Vagina (tissue), 2 donors: Measurements from ENCODE around the gene TLE5. TPM values are rescaled to one million over a fixed set of nuclear protein-coding genes. Genes with fewer than 3 reads are reported as not detected.

Experiments used
- DNase-seq, 2 donors: peaks; one replicate each; pipeline ENCODE4 v3.0.0-alpha.2; 2017; ENCODE audit errors: extremely low spot score in 2 of 2
- H3K27ac ChIP-seq: fragments of 200-600 bp; sonication (generic); one replicate; pipeline ENCODE4 v1.5.1; 2019
- H3K27me3 ChIP-seq: fragments of 200-600 bp; sonication (generic); one replicate; pipeline ENCODE4 v1.5.1; 2019
- H3K36me3 ChIP-seq, 2 donors: fragments of 200-600 bp; sonication (generic); one replicate each; pipeline ENCODE4 v1.5.1; 2017 to 2019
- H3K4me1 ChIP-seq: fragments of 200-600 bp; sonication (generic); one replicate; pipeline ENCODE4 v1.5.1; 2019
- H3K4me3 ChIP-seq, 2 donors: fragments of 200-600 bp; sonication (generic); 1 replicate in 1 of 2; 2 replicates in 1 of 2; pipeline ENCODE4 v1.5.1; 2016 to 2019
- H3K9me3 ChIP-seq: fragments of 200-600 bp; sonication (generic); one replicate; pipeline ENCODE4 v1.5.1; 2019
- POLR2A ChIP-seq, 2 donors: fragments of 450-650 bp; IDR thresholded peaks; one replicate each; pipeline ENCODE4 v1.6.1; 2017; ENCODE audit warnings: antibody characterized with exemption in 2 of 2, mild to moderate bottlenecking in 2 of 2, moderate library complexity in 2 of 2
- POLR2AphosphoS5 ChIP-seq, 2 donors: sonication (generic); formaldehyde crosslinking; IDR thresholded peaks; one replicate each; pipeline ENCODE4 v1.9.0; 2017; ENCODE audit warnings: antibody characterized with exemption in 2 of 2, mild to moderate bottlenecking in 2 of 2, low read depth in 1 of 2; ENCODE audit not compliant: insufficient read depth in 1 of 2
- intact Hi-C: fragments of 100-400 bp; cut with DNase I; formaldehyde crosslinking; loops from one replicate; pipeline ENCODE4 v1.15.1; 2023
- total RNA-seq: library from RNA; depleted of rRNA; stranded (reverse); fragments of >200 nt; gene quantifications from one replicate; pipeline ENCODE4 v1.2.3, GENCODE V29; 2016
- TF ChIP-seq, protein P1 (sequence below), 3 experiments: fragments of 450-650 bp in 2 of 3; fragments of 200-600 bp in 1 of 3; sonication (generic) in 1 of 3; IDR thresholded peaks; one replicate each; pipeline ENCODE4 v1.5.1; 2017 to 2019; ENCODE audit warnings: antibody characterized with exemption in 3 of 3, mild to moderate bottlenecking in 2 of 3, moderate library complexity in 2 of 3

The TLE5 gene
- total RNA-seq, 1 donor from 2014 or later = 451 TPM

DNA sequence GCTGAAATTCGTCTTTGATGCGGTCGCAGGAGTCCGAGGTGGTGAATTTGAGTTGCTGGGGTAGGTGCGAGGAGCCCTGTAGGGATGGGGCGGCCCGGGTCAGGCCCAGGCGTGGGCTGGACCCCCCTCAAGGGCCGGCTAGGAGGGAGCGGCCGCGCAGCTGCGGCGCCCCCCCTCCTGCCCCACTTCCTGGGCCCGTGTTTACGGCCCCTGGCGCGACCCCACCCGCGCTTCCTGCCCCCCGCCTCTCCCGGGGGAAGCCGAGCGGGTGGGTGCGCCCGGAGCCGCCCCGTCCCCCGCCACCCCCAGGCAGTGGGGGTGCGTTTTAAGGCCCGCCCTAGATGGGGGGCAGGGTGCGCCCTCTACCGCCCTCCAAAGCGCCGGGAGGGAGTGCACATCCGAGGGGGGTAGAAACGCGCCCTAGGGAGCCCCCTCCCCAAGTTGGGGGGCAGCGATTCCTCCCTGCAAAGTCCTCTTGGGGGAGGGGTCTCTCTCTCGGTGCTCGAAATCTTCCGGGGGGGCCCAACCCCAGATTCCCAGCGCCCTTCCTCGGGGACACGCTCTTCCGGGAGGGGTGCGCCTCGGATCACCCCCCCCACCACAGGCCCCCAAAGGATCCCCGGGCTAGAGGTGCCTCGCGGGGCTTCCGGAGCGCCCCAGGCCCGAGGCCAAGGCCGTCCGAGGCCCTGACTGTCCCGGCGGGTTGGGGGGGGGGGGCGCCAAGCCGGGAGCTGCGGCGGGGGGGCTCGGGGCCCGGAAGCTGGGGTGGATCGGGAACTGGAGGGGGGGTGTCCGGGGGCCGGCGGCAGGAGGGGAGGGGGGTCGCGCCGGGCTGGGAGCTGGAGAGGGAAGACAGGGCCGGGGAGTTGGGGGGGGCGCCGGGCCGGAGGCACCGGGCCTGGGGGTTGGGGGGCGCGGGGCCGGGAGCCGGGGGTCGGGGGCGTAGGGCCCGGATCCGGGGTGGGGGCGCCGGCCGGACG, 823 bp downstream of the TLE5 start:
- TF ChIP-seq POLR2AphosphoS5 (IDR thresholded peaks at IDR 0.05; ENCODE audit: insufficient read depth in 1 of 2, low read depth in 1 of 2) (peak in 1 of 2 donors; percentile 84), POLR2A (IDR thresholded peaks at IDR 0.05) (no peak)
- TF ChIP-seq, protein P1, sequence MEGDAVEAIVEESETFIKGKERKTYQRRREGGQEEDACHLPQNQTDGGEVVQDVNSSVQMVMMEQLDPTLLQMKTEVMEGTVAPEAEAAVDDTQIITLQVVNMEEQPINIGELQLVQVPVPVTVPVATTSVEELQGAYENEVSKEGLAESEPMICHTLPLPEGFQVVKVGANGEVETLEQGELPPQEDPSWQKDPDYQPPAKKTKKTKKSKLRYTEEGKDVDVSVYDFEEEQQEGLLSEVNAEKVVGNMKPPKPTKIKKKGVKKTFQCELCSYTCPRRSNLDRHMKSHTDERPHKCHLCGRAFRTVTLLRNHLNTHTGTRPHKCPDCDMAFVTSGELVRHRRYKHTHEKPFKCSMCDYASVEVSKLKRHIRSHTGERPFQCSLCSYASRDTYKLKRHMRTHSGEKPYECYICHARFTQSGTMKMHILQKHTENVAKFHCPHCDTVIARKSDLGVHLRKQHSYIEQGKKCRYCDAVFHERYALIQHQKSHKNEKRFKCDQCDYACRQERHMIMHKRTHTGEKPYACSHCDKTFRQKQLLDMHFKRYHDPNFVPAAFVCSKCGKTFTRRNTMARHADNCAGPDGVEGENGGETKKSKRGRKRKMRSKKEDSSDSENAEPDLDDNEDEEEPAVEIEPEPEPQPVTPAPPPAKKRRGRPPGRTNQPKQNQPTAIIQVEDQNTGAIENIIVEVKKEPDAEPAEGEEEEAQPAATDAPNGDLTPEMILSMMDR (IDR thresholded peaks at IDR 0.05) = peak in 1 of 3 experiments; percentile 46
- Histone ChIP-seq H3K9me3 (no peaks in the 10 kb centered on the region), H3K4me3 (peak overlapping the region; percentile 68 to 71), H3K27ac (peak overlapping the region; percentile 92), H3K27me3 (no peaks in the 10 kb centered on the region), H3K36me3 (peaks cover 0 to 23% of the 10 kb centered on the region in 2 donors), H3K4me1 (peaks cover 55% of the 10 kb centered on the region)
- intact Hi-C loops = no loop called here
- no peak for DNase-seq

GRCh38 chr19:3060857-3061181, 1.5 kb downstream of the TLE5 start:
- no peak for DNase-seq
- Histone ChIP-seq H3K4me1 (peaks cover 61% of the 10 kb centered on the region), H3K36me3 (peaks cover 0 to 30% of the 10 kb centered on the region in 2 donors), H3K9me3 (no peaks in the 10 kb centered on the region), H3K27ac (peak overlapping the region; percentile 92), H3K4me3 (peak overlapping the region; percentile 68 to 71), H3K27me3 (no peaks in the 10 kb centered on the region)
- intact Hi-C loops = no loop called here
- TF ChIP-seq POLR2AphosphoS5 (IDR thresholded peaks at IDR 0.05; ENCODE audit: insufficient read depth in 1 of 2, low read depth in 1 of 2) = no peak
- TF ChIP-seq, protein P1 (IDR thresholded peaks at IDR 0.05) = no peak

- H3K4me3 ChIP-seq = no peak overlapping the region
- TF ChIP-seq, protein P1 (IDR thresholded peaks at IDR 0.05) = no peak
- TF ChIP-seq POLR2A (IDR thresholded peaks at IDR 0.05) (no peak), POLR2AphosphoS5 (IDR thresholded peaks at IDR 0.05; ENCODE audit: insufficient read depth in 1 of 2, low read depth in 1 of 2) (no peak)
- H3K27ac ChIP-seq = peak overlapping the region; percentile 92
- H3K9me3 ChIP-seq = no peaks in the 10 kb centered on the region
- no peak for DNase-seq
- no peaks in the 10 kb centered on the region for H3K27me3 ChIP-seq
- peaks cover 73% of the 10 kb centered on the region for H3K4me1 ChIP-seq
- peaks cover 0 to 41% of the 10 kb centered on the region in 2 donors for H3K36me3 ChIP-seq
- intact Hi-C loops = no loop called here
Measured at GRCh38 chr19:3059653-3060052, 2.6 kb downstream of the TLE5 start.

DNA sequence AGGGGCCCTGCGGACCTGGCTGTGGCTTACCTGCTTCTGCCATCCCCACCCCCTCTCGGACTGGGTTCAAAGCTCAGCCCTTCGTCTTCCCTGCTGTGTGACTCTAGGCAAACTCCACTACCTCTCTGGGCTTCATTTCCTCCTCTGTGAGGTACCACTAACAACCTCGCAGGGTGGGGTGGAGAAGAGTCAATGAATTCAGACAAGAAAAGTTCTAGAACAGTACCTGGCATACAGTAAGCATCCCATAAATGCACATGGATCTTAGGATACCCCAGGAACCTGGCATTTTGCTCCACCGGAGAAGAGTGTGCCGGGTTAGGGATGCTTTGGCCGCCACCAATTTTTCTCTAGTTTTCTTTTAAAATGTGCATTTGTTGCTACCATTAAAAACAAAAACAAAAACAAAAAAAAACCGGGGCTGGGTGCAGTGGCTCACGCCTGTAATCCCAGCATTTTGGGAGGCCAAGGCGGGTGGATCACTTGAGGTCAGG, 3.4 kb downstream of the TLE5 start:
- no peak for DNase-seq
- intact Hi-C loops = no loop called here
- Histone ChIP-seq H3K27me3 (no peaks in the 10 kb centered on the region), H3K9me3 (no peaks in the 10 kb centered on the region), H3K27ac (peak overlapping the region; percentile 76), H3K4me1 (peaks cover 78% of the 10 kb centered on the region), H3K36me3 (peaks cover 0 to 48% of the 10 kb centered on the region in 2 donors), H3K4me3 (no peak overlapping the region)
- TF ChIP-seq POLR2A (IDR thresholded peaks at IDR 0.05) (no peak), POLR2AphosphoS5 (IDR thresholded peaks at IDR 0.05; ENCODE audit: insufficient read depth in 1 of 2, low read depth in 1 of 2) (no peak)
- TF ChIP-seq, protein P1 (IDR thresholded peaks at IDR 0.05) = no peak
